GM12878 (cell line): Measurements from ENCODE around the gene MRPS27. TPM values are rescaled to one million over a fixed set of nuclear protein-coding genes. Genes with fewer than 3 reads are reported as not detected.

Source experiments
- ATAC-seq: fragments of 200-7000 bp; cut with Tn5 transposase; 3 replicates; pipeline ENCODE4 v1.9.1; 2020; ENCODE audit warnings: mild to moderate bottlenecking, moderate library complexity
- BruUV-seq: library from RNA; stranded (reverse); fragments of 400-500 nt; replicated peaks from 2 replicates; lab custom pipeline; 2021; lab: Mats Ljungman, UMichigan
- CTCF ChIA-PET: fragments of 300-600 bp; sonication (Branson Sonifier 250); formaldehyde crosslinking; extraction: SDS; loops from one replicate; lab custom pipeline; 2021; ENCODE audit warnings: inconsistent platforms; lab: Yijun Ruan, JAX
- POLR2A ChIA-PET: fragments of 350-600 bp; formaldehyde crosslinking; extraction: SDS; loops from one replicate; lab custom pipeline; 2021; ENCODE audit warnings: inconsistent platforms; lab: Charles Lee
- RAD21 ChIA-PET: fragments of 300-600 bp; sonication (Branson Sonifier 250); formaldehyde crosslinking; loops from one replicate; lab custom pipeline; 2023; ENCODE audit warnings: antibody characterized with exemption; ENCODE audit not compliant: unreplicated experiment; lab: Charles Lee
- SMC1A ChIA-PET: fragments of 300-600 bp; sonication (Branson Sonifier 250); formaldehyde crosslinking; loops from one replicate; lab custom pipeline; 2023; ENCODE audit not compliant: unreplicated experiment, uncharacterized antibody; lab: Charles Lee
- DNase-seq: peaks from one replicate; pipeline ENCODE4 v3.0.0-alpha.2; 2011; ENCODE audit warnings: low read depth, low spot score
- FAIRE-seq: peaks from 3 replicates; lab custom pipeline; 2011; peaks lifted over from hg19 to GRCh38; lab: Jason Lieb, UNC
- H2AFZ ChIP-seq: 2 replicates; pipeline ENCODE4 v1.6.0; 2011; ENCODE audit warnings: low read depth, low read length, control low read depth; ENCODE audit not compliant: control insufficient read depth
- H3K27ac ChIP-seq: 2 replicates; pipeline ENCODE4 v1.5.1; 2011; ENCODE audit warnings: control low read depth; ENCODE audit not compliant: control insufficient read depth, insufficient read depth
- H3K27me3 ChIP-seq, 2 experiments: replicated peaks in 1 of 2; 2 replicates each; pipeline versions ENCODE4 v1.6.0 to v1.6.1; 2011; ENCODE audit warnings: low read length in 1 of 2; ENCODE audit not compliant: control insufficient read depth in 2 of 2, insufficient read depth in 2 of 2
- H3K36me3 ChIP-seq, 2 experiments: 2 replicates each; pipeline ENCODE4 v1.5.1; 2011; ENCODE audit warnings: low read length in 1 of 2; ENCODE audit not compliant: control insufficient read depth in 2 of 2, insufficient read depth in 2 of 2
- H3K4me1 ChIP-seq: 2 replicates; pipeline ENCODE4 v1.6.1; 2011; ENCODE audit warnings: mild to moderate bottlenecking, low read length, moderate library complexity, mixed read lengths; ENCODE audit not compliant: control insufficient read depth, insufficient read depth
- H3K4me2 ChIP-seq: 2 replicates; pipeline ENCODE4 v1.6.0; 2011; ENCODE audit warnings: control low read depth; ENCODE audit not compliant: control insufficient read depth, insufficient read depth
- H3K4me3 ChIP-seq: fragments of 200-600 bp; sonication (generic); 2 replicates; pipeline ENCODE4 v1.5.1; 2016
- H3K79me2 ChIP-seq: 2 replicates; pipeline ENCODE4 v1.6.0; 2011; ENCODE audit warnings: low read length; ENCODE audit not compliant: control insufficient read depth, insufficient read depth
- H3K9ac ChIP-seq: 2 replicates; pipeline ENCODE4 v1.8.0; 2011; ENCODE audit warnings: low read length, control low read depth, mixed read lengths; ENCODE audit not compliant: control insufficient read depth, insufficient read depth
- H3K9me3 ChIP-seq: replicated peaks from 3 replicates; pipeline ENCODE4 v1.5.1; 2011; ENCODE audit warnings: mild to moderate bottlenecking, low read length; ENCODE audit not compliant: control insufficient read depth, insufficient read depth
- H4K20me1 ChIP-seq: 2 replicates; pipeline ENCODE4 v1.6.0; 2011; ENCODE audit not compliant: control insufficient read depth, insufficient read depth
- ATF7 ChIP-seq: fragments of 450-650 bp; IDR thresholded peaks from 2 replicates; pipeline ENCODE4 v1.6.1; 2016; ENCODE audit warnings: low read depth, mild to moderate bottlenecking
- CREB1 ChIP-seq: IDR thresholded peaks from 2 replicates; pipeline ENCODE4 v1.6.1; 2012; ENCODE audit warnings: low read depth, mild to moderate bottlenecking, inconsistent platforms
- CREM ChIP-seq: IDR thresholded peaks from 2 replicates; pipeline ENCODE4 v1.6.1; 2014; ENCODE audit warnings: antibody characterized with exemption, low read depth
- EGR1 ChIP-seq, 2 experiments: IDR thresholded peaks; 1 replicate in 1 of 2; 2 replicates in 1 of 2; pipeline ENCODE4 v1.6.1; 2011 to 2012; ENCODE audit warnings: low read depth in 2 of 2, low read length in 2 of 2, borderline replicate concordance in 1 of 2, mild to moderate bottlenecking in 1 of 2, moderate library complexity in 1 of 2
- NR2F1 ChIP-seq: fragments of 450-650 bp; conservative IDR thresholded peaks from 2 replicates; pipeline ENCODE4 v1.6.1; 2017; ENCODE audit warnings: mild to moderate bottlenecking
- RELA ChIP-seq: fragments of 450-650 bp; IDR thresholded peaks from 2 replicates; pipeline ENCODE4 v1.8.0; 2014; ENCODE audit warnings: borderline replicate concordance; ENCODE audit not compliant: partially characterized antibody
- RUNX3 ChIP-seq: IDR thresholded peaks from 2 replicates; pipeline ENCODE4 v1.6.1; 2012; ENCODE audit warnings: low read length, inconsistent platforms
- WGBS: methylation state at CpG from one replicate; pipeline ENCODE4 v1.1.6; 2016; ENCODE audit warnings: low lambda C conversion rate; ENCODE audit not compliant: insufficient replicate concordance, insufficient coverage; ENCODE audit errors: missing lambda C conversion rate; 5-methylcytosine and 5-hydroxymethylcytosine counted together
- in situ Hi-C: fragments of 300-500 bp; cut with MboI; formaldehyde crosslinking; loops from 9 replicates; pipeline ENCODE4 v1.14.3; 2018; ENCODE audit warnings: mixed read lengths
- intact Hi-C: fragments of 100-400 bp; cut with micrococcal nuclease; formaldehyde crosslinking; loops from one replicate; pipeline ENCODE4 v1.14.2; 2022; ENCODE audit not compliant: unreplicated experiment
- polyA plus RNA-seq, 11 experiments: library from polyadenylated mRNA; depleted of rRNA in 4 of 11; unstranded in 6 of 11; stranded (reverse) in 5 of 11; fragments of >200 nt; fragmentation: Nextera tagmentation in 4 of 11; fragmentation: Illumina TruSeq in 1 of 11; extraction: Ambion mirVana in 4 of 11; extraction: Trizol in 1 of 11; gene quantifications; 1 replicate in 1 of 11; 2 replicates in 10 of 11; pipeline versions ENCODE4 v1.2.1 to v1.2.3, GENCODE V29; 2011 to 2016; ENCODE audit warnings: inconsistent platforms in 2 of 11, missing spikeins in 2 of 11, low read depth in 1 of 11
- total RNA-seq, 4 experiments: library from RNA; depleted of rRNA in 3 of 4; stranded (reverse); fragments of >200 nt in 3 of 4; fragmentation: Illumina TruSeq in 1 of 4; extraction: Trizol in 1 of 4; gene quantifications; 2 replicates each; pipeline versions ENCODE4 v1.2.1 to v1.2.3, GENCODE V29; 2013 to 2021
- TF ChIP-seq, protein P1 (sequence below): fragments of 450-650 bp; IDR thresholded peaks from 2 replicates; pipeline ENCODE4 v1.6.1; 2014; ENCODE audit warnings: mild to moderate bottlenecking

The MRPS27 gene
- total and polyA plus RNA-seq, 10 of the 15 experiments (the other 5 are each of a cell fraction or from before 2014, with no cell fraction given): 61.0 to 128 (median 93.0) TPM

DNA sequence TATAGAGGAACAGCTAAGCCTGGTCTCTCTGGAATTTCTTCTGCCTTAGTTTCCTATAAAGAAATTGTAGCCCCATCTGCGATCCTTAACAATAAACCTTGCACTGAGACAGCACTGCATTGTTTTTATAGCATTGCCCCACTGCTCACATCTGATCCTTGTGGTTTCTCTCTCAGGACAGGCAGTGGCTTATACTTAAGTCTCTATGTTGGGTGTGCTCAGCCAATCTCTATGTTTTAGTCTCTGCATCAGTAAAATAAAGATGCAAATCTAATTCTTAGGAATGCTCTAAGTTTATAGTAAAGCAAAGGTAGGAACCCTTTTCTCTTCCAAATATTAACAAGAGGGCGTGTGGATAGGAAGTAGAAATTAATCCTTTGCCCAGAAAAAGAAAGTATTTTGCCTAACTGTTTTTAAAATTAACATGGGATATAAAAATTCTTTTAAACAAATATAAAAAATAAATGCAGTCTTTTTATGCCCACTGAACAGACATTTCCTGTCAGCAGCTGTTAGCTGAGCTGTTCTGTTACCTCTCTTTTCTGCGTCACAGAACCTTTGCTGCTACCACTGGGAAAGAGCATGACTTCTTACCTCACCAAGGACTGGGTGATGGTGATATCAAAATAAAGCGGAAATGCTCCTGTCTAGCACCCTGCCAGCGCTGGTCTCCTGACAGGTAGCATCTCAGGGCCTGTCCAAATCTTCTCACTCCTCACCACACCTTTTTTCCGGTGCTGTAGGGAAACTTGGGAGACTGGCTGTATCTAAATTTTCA lies 29.5 kb downstream of the MRPS27 start:
- no peaks in the 10 kb centered on the region for H3K27me3 ChIP-seq
- CTCF ChIA-PET: interaction anchor here (1.0 to 3.1 kb wide), 3 partner anchors 9 to 22 kb away, joined by 3 to 20 read pairs (median 9); no protein-coding TSS in a partner anchor
- ATAC-seq: no peak
- RAD21 ChIA-PET: interaction anchor here (3.4 kb wide), 1 partner anchor 14 kb away, joined by 29 read pairs; no protein-coding TSS in a partner anchor
- H2AFZ ChIP-seq: no peak overlapping the region
- BruUV-seq: no TSS peak
- peaks cover 23% of the 10 kb centered on the region for H3K4me1 ChIP-seq
- SMC1A ChIA-PET: interaction anchor here (1.2 kb wide), 1 partner anchor 42 kb away, joined by 5 read pairs; no protein-coding TSS in a partner anchor
- H3K79me2 ChIP-seq: peaks cover 8% of the 10 kb centered on the region
- no peaks in the 10 kb centered on the region for H4K20me1 ChIP-seq
- no peak for TF ChIP-seq RELA
- no peak for TF ChIP-seq ATF7
- TF ChIP-seq, protein P1, sequence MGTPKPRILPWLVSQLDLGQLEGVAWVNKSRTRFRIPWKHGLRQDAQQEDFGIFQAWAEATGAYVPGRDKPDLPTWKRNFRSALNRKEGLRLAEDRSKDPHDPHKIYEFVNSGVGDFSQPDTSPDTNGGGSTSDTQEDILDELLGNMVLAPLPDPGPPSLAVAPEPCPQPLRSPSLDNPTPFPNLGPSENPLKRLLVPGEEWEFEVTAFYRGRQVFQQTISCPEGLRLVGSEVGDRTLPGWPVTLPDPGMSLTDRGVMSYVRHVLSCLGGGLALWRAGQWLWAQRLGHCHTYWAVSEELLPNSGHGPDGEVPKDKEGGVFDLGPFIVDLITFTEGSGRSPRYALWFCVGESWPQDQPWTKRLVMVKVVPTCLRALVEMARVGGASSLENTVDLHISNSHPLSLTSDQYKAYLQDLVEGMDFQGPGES: no peak
- peak; percentile 51; the same call in 1 of the 2 replicates for TF ChIP-seq CREM
- 0 out of 2 replicates have a peak, but pooled peaks have one; percentile 5 for TF ChIP-seq RUNX3
- TF ChIP-seq NR2F1: no peak
- peak; percentile 61; the same call in 1 of the 2 replicates for TF ChIP-seq CREB1
- no peak for TF ChIP-seq EGR1 (IDR thresholded peaks at IDR 0.05; ENCODE audit: borderline replicate concordance in 1 of 2, low read depth in 2 of 2, low read length in 2 of 2)
- TF ChIP-seq, all 136 proteins: peak for 3
- in situ Hi-C loops: no loop called here
- no peak overlapping the region for H3K4me3 ChIP-seq
- intact Hi-C loops: no loop called here
- no peaks in the 10 kb centered on the region; the same call in 2 of the 3 replicates for H3K9me3 ChIP-seq
- peak overlapping the region; percentile 19; the same call in 1 of the 2 replicates for H3K9ac ChIP-seq
- DNase-seq (no peak), FAIRE-seq (no peak)
- H3K36me3 ChIP-seq: no peaks in the 10 kb centered on the region; a peak in 3 of 4 replicates
- peak overlapping the region; percentile 50 for H3K27ac ChIP-seq
- 67% methylated on average over 6 of the region's 6 CpGs for WGBS
- POLR2A ChIA-PET: no interaction called here
- H3K4me2 ChIP-seq: no peak overlapping the region
